Kidney (tissue), 14 donors: Measurements from ENCODE around the gene DYRK2. TPM values are rescaled to one million over a fixed set of nuclear protein-coding genes. Genes with fewer than 3 reads are reported as not detected.

Source experiments
- DNase-seq, 5 donors: peaks; one replicate each; pipeline ENCODE4 v3.0.0-alpha.2; 2013 to 2020
- FAIRE-seq: peaks from 2 replicates; lab custom pipeline; 2012; peaks lifted over from hg19 to GRCh38; lab: Jason Lieb, UNC
- H3K27ac ChIP-seq, 2 donors: one replicate each; pipeline ENCODE4 v1.7.0; 2013; ENCODE audit warnings: low read depth in 2 of 2, low read length in 2 of 2, inconsistent platforms in 1 of 2
- H3K27me3 ChIP-seq: one replicate; pipeline ENCODE4 v1.7.1; 2013; ENCODE audit warnings: low read length, inconsistent platforms; ENCODE audit not compliant: control insufficient read depth, insufficient read depth
- H3K36me3 ChIP-seq, 3 donors: one replicate each; pipeline versions ENCODE4 v1.7.0 to v1.7.1; 2013; ENCODE audit warnings: low read length in 3 of 3, control low read depth in 1 of 3, inconsistent platforms in 1 of 3; ENCODE audit not compliant: insufficient read depth in 3 of 3, control insufficient read depth in 2 of 3
- H3K4me1 ChIP-seq, 3 donors: one replicate each; pipeline versions ENCODE4 v1.7.0 to v1.7.1; 2013; ENCODE audit warnings: low read length in 3 of 3, inconsistent platforms in 1 of 3, low read depth in 1 of 3; ENCODE audit not compliant: control insufficient read depth in 2 of 3, insufficient read depth in 2 of 3
- H3K4me3 ChIP-seq, 3 donors: one replicate each; pipeline versions ENCODE4 v1.7.0 to v1.8.1; 2013; ENCODE audit warnings: low read length in 3 of 3, control low read depth in 1 of 3, inconsistent platforms in 1 of 3
- H3K9ac ChIP-seq, 3 donors: one replicate each; pipeline versions ENCODE4 v1.7.0 to v1.7.1; 2013; ENCODE audit warnings: low read length in 3 of 3, control low read depth in 1 of 3, inconsistent platforms in 1 of 3
- H3K9me3 ChIP-seq, 3 donors: one replicate each; pipeline versions ENCODE4 v1.7.0 to v1.7.1; 2013; ENCODE audit warnings: low read length in 3 of 3, control low read depth in 1 of 3, inconsistent platforms in 1 of 3; ENCODE audit not compliant: control insufficient read depth in 2 of 3, insufficient read depth in 1 of 3
- CTCF ChIP-seq: IDR thresholded peaks from 3 replicates; pipeline ENCODE4 v1.5.1; 2012; ENCODE audit warnings: mild to moderate bottlenecking, moderate library complexity, borderline replicate concordance; ENCODE audit not compliant: insufficient read depth; ENCODE audit errors: extremely low read depth
- intact Hi-C: fragments of 100-400 bp; cut with DNase I; formaldehyde crosslinking; loops from one replicate; pipeline ENCODE4 v1.11.1; 2022
- polyA plus RNA-seq: library from polyadenylated mRNA; stranded (reverse); fragments of 350-450 nt; fragmentation: Illumina TruSeq; extraction: RNeasy Lipid Tissue Mini Kit (QIAGEN cat#74804); gene quantifications from one replicate; pipeline ENCODE4 v1.2.3, GENCODE V29; 2014; ENCODE audit warnings: low read depth, low replicate concordance; ENCODE audit not compliant: insufficient read depth
- total RNA-seq: library from RNA; stranded (reverse); fragmentation: NEBNext Ultra II Directional; extraction: Animal tissue kit (Norgen Biotek cat#: 25700); gene quantifications from one replicate; pipeline ENCODE4 v1.2.1, GENCODE V29; 2021
- donor health status: control.
- donor health status: control.
- donor health status: control.
- donor health status: control.
- donor health status: control.
- donor health status: DM: yes; HTN: yes; CAD: no.
- donor health status: Normal renal cell carcinoma (clear cell type).

Gene DYRK2
- total and polyA plus RNA-seq, 2 donors from 2014 or later: 2.8 to 35.4 TPM

GRCh38 chr12:67697443-67697842, 48.9 kb downstream of the DYRK2 start:
- Histone ChIP-seq H3K4me3 (no peak overlapping the region), H3K27ac (no peak overlapping the region), H3K36me3 (no peaks in the 10 kb centered on the region), H3K9ac (no peak overlapping the region), H3K9me3 (no peaks in the 10 kb centered on the region), H3K4me1 (no peaks in the 10 kb centered on the region), H3K27me3 (no peaks in the 10 kb centered on the region)
- FAIRE-seq (no peak), DNase-seq (no peak)
- intact Hi-C loops: no loop called here
- no peak for TF ChIP-seq CTCF

GRCh38 chr12:67697967-67698366, 49.4 kb downstream of the DYRK2 start:
- no peaks in the 10 kb centered on the region for H3K9me3 ChIP-seq
- FAIRE-seq: no peak
- H3K27ac ChIP-seq: no peak overlapping the region
- no peak for DNase-seq
- H3K9ac ChIP-seq: no peak overlapping the region
- H3K4me3 ChIP-seq: no peak overlapping the region
- no peak for TF ChIP-seq CTCF
- no peaks in the 10 kb centered on the region for H3K4me1 ChIP-seq
- no peaks in the 10 kb centered on the region for H3K27me3 ChIP-seq
- intact Hi-C loops: no loop called here
- no peaks in the 10 kb centered on the region for H3K36me3 ChIP-seq

- Histone ChIP-seq H3K4me1 (no peaks in the 10 kb centered on the region), H3K4me3 (peak overlapping the region in 2 of 3 donors; percentile 7 to 10), H3K9ac (no peak overlapping the region), H3K27ac (no peak overlapping the region), H3K27me3 (no peaks in the 10 kb centered on the region), H3K9me3 (no peaks in the 10 kb centered on the region), H3K36me3 (no peaks in the 10 kb centered on the region)
- TF ChIP-seq CTCF: no peak
- DNase-seq (no peak), FAIRE-seq (no peak)
- intact Hi-C loops: no loop called here
Observed at GRCh38 chr12:67698672-67699581, 50.4 kb downstream of the DYRK2 start.
